ENCODE measurements around the gene HDAC4.

GRCh38 chr2:239315308-239315707 is 85.5 kb downstream of the HDAC4 start:
- TF ChIP-seq EZH2 (IDR thresholded peaks at IDR 0.05; ENCODE audit: low read depth, unreplicated experiment) (no peak), CTCF (conservative IDR thresholded peaks at IDR 0.05; ENCODE audit: low read depth in 2 of 2) (no peak), JUNB (IDR thresholded peaks at IDR 0.05; ENCODE audit: unreplicated experiment) (no peak)

Data from GM23338 (cell line).